HG03558 (cell line): Measurements from ENCODE around the gene RABIF.
A peak's percentile ranks its signal among the peaks of the same experiment; 100 is the strongest.
"Not testable (repeated sequence)": the region's sequence is repeated elsewhere in the genome, so short reads cannot be mapped to it uniquely, and the experiment has no call there.

Source experiments
- ATAC-seq: cut with Tn5 transposase; IDR thresholded peaks from one replicate; pipeline ENCODE4 v1.9.1; 2021; ENCODE audit warnings: moderate number of reproducible peaks; ENCODE audit not compliant: unreplicated experiment; ENCODE audit errors: extremely low read depth

The RABIF gene

GRCh38 chr1:202888531-202889360, at the start of gene RABIF:
Gene RABIF, minus strand, starts transcription at chr1:202889149. Its CDS starts 51 bp downstream, at chr1:202889098.
- ATAC-seq: peak; percentile 74

GRCh38 chr1:202938287-202938925, 49.5 kb upstream of the RABIF start:
- no peak for ATAC-seq

DNA sequence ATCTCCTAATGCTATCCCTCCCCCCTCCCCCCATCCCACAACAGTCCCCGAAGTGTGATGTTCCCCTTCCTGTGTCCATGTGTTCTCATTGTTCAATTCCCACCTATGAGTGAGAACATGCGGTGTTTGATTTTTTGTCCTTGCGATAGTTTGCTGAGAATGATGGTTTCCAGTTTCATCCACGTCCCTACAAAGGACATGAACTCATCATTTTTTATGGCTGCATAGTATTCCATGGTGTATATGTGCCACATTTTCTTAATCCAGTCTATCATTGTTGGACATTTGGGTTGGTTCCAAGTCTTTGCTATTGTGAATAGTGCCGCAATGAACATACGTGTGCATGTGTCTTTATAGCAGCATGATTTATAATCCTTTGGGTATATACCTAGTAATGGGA, 47.5 kb upstream of the RABIF start:
- ATAC-seq: not testable (repeated sequence)

DNA sequence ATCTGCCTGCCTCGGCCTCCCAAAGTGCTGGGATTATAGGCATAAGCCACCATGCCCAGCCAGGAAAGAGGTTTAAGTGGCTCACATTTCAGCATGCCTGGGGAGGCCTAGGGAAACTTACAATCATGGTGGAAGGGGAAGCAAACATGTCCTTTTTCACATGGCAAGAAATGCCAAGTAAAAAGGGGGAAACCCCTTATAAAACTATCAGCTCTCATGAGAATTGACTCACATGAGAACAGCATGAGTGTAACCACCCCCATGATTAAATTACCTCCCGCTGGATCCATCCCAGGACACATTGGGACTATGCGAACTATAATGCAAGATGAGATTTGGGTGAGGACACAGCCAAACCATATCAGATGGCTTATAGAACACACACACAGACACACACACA, 46.9 kb upstream of the RABIF start:
- no peak for ATAC-seq

GRCh38 chr1:202934755-202935154, 45.8 kb upstream of the RABIF start:
- no peak for ATAC-seq

DNA sequence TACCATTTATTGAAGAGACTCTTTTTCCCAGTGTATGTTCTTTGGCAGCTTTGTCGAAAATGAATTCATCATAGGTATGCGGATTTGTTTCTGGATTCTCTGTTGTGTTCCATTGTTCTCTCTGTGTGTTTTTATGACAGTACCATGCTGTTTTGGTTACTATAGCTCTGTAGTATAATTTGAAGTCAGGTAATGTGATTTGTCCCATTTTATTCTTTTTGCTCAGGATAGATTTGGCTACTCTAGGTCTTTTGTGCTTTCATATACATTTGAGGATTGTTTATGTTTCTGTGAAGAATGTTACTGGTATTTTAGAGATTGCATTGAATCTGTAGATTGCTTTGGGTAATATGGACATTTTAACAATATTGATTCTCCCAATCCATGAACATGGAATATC, 43.5 kb upstream of the RABIF start:
- ATAC-seq: no peak

DNA sequence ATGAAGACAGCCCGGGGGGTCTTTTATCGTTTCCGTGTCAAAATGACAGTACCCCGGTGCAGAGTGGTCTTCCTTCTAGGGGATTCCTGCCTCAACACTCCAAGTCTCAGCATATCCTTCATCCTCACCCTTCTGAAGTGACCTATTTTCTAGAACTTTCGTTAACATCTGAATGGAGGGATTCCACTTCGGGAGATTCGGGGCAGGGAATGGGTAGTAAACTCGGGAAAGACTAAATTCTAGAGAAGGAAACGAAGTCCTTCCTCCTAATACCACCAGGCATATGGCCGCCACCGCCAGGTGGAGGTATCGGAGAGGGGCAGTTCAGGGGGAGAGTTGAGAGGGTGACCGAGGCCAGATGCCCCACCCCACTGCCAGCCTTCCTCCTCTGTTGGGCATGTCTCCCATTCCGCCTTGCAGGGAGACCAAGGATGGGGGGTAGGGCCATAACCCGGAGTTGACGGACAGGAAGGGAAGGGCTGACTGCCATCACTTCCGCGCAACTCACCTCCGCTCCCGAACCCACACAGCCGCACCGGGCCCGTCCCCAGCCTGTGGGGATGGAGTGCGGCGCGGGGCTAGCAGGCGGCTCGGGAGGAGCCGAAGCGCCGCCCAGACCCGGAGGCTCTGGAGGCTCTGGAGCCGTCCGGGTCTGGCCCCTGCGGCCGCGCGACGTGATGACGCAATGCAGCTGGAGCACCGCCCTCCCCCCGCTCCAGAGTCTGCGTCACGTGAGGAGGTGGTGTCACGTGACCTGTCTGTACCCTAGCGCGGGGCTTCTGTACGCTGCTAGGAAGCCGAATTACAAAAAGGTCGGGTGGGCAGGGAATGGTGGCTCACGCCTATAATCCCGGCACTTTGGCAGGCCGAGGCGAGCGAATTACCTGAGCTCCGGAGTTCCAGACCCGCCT, 37.9 kb upstream of the RABIF start, which contains the start of gene KLHL12:
TSS of gene KLHL12 (minus strand) at position 654 of the 911 bp plus-strand sequence. CDS start 2,072 bp downstream, outside the sequence.
- peak; percentile 59 for ATAC-seq

DNA sequence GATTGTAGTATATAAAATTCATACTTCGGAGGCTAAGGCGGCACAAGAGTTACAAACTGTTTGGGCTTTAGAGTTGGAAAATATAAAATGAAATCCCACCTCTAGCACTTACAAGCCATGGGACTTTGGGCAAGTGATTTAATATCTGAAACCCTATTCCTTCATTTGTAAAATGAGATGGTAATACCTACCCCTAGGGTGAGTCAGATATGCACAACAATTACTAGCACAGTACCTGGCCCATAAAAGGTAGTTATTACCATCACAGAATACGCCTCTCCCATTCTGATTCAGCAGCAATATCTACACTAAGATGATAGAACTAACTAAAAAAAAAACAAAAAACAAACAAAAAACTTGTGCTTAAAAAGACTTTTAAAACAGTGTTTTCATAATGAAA, 34.6 kb upstream of the RABIF start:
- ATAC-seq: no peak

DNA sequence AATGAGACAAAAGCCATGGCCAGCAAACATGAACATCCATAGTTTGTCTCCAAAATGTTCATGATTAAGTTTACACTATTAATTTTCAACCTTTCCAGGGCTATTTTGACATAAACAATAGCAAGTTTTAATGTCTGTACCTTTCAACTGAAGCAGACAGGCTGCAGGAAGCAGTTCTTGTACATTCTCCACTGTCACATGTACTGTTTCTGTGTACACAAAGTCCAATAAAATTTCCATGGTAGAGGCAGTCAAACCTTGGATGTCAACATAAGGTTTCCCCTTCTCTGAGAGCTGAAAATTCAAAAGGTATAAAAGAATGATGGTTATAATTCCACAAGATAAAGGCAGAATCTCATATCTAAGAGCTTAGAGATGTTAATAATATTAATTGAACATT, 30.7 kb upstream of the RABIF start:
- ATAC-seq: no peak

DNA sequence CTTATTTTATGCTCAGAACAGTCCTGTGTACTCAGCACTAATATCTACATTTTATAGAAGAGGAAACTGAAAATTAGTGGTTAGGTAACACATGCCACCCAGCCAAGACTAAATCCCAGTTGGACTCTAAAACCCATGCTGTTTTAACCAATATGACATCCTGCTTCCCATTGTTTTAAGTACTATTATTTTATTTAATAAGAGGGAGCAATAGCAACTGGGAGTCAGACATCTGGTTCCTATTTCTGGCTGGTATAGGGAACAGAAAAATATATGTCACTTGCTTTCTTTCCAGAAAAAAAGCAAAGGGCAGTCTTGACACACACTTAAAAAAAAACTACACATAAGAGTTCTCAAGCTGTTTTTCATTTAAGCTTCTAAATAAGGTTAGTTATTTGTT, 26.2 kb upstream of the RABIF start:
- ATAC-seq: no peak

- not testable (repeated sequence) for ATAC-seq
Observed at GRCh38 chr1:202912476-202912875, 23.5 kb upstream of the RABIF start.

GRCh38 chr1:202909494-202909893, 20.5 kb upstream of the RABIF start:
- ATAC-seq: no peak

DNA sequence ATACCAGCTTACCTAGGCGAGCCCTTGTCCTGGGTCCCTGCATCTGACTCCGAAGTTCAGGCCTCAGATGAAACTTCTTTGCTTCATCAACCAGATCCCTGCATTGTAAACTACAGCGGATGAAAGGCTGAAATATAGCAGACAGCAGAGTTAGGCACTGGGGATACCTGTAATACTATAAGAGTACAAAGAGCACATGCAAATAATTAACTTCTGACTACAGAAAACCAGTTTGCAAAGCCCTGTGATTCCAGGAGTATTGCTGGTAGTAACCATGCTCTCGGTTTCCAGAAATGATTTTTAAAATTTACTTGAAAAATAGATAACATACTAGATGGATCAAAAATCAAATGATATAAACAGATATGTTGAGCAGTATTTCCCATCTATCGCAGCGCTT, 20.0 kb upstream of the RABIF start:
- no peak for ATAC-seq

- no peak for ATAC-seq
Observed at GRCh38 chr1:202905331-202905730, 16.4 kb upstream of the RABIF start.

DNA sequence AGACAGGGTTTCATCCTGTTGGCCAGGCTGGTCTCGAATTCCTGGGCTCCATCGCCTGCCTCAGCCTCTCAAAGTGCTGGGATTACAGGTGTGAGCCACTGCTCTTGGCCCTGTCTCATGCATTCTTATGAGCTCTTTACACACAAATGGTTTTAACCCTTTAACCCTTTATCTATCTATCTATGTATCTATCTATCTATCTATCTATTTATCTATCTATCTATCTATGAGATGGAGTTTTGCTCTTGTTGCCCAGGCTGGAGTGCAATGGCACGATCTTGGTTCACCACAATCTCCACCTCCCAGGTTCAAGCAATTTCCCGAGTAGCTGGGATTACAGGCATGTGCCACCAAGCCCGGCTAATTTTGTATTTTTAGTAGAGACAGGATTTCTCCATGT, 14.9 kb upstream of the RABIF start:
- ATAC-seq: not testable (repeated sequence)

DNA sequence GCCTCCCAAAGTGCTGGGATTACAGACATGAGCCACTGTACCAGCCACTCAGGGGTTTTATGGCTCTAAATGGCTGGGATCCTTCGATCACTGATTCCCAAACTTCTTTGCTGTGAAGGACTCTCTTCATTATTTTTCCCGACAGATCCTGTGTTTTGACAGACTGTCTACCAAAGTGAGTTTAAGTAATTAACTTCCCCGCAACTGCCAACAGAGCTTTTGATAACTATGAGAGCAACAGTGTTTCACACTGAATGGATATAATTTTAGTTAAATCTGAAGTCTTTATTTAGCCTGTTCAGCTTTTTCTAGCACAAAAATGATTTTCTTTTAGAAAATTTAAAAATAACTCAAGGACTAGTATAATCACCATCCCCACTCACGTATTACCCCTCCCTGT, 12.6 kb upstream of the RABIF start:
- no peak for ATAC-seq

DNA sequence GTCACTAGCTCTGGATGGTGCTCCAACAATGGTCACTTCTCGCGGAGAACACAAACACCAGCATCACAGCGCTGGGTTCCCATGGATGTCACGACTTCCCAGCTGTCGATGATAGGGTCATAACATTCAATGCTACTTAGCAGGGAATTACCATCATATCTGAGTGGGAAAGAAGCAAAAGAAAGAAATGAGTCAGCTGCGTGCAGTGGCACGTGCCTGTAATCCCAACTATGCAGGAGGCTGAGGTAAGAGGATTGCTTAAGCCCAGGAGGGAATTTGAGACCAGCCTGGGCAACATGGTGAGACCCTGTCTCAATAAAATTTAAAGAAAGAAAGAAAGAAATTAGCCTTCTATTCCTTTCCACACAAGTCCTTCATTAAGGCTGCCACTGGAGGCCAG, 3.6 kb upstream of the RABIF start:
- no peak for ATAC-seq

- ATAC-seq: no peak
Observed at GRCh38 chr1:202890392-202890791, 1.4 kb upstream of the RABIF start.

DNA sequence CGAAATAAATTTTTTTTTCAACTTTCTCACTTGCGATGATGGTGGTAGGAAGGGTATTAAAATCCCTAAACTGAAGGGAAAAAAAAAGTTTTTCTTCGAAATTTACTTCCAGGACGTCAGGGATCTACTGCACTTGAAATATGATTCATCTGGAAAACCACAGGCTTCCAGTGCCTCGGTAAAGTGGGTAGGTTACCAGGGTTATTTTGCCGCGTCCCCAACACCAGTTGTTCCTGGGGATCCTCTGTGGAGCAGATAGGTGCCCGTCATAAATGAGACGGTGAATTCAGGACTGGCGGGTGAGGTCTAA, 773 bp downstream of the RABIF start:
- ATAC-seq: no peak

GRCh38 chr1:202880961-202881460, 7.9 kb downstream of the RABIF start:
- no peak for ATAC-seq

GRCh38 chr1:202880062-202880461, 8.9 kb downstream of the RABIF start:
- no peak for ATAC-seq
